H9 (cell line): ENCODE results near the gene GALNT7. TPM values are rescaled to one million over a fixed set of nuclear protein-coding genes. Genes with fewer than 3 reads are reported as not detected.

Source experiments
- DNase-seq: peaks from one replicate; pipeline ENCODE4 v3.0.0-alpha.2; 2017
- H2AFZ ChIP-seq: one replicate; pipeline ENCODE4 v1.6.1; 2013; ENCODE audit warnings: mild to moderate bottlenecking, low read length, control low read depth, moderate library complexity
- H2AK5ac ChIP-seq: 2 replicates; pipeline ENCODE4 v1.6.1; 2013; ENCODE audit warnings: low read length, control low read depth, mixed read lengths; ENCODE audit not compliant: insufficient read length
- H2BK120ac ChIP-seq: one replicate; pipeline ENCODE4 v1.6.1; 2013; ENCODE audit warnings: low read depth, mild to moderate bottlenecking, low read length, control low read depth, inconsistent platforms; ENCODE audit not compliant: poor library complexity, severe bottlenecking
- H2BK12ac ChIP-seq: 2 replicates; pipeline ENCODE4 v1.6.1; 2013; ENCODE audit warnings: low read length, control low read depth, mixed read lengths, low read depth; ENCODE audit not compliant: insufficient read length
- H2BK15ac ChIP-seq: 2 replicates; pipeline ENCODE4 v1.6.1; 2013; ENCODE audit warnings: low read depth, low read length, control low read depth
- H2BK20ac ChIP-seq: one replicate; pipeline ENCODE4 v1.6.1; 2013; ENCODE audit warnings: low read depth, mild to moderate bottlenecking, low read length, control low read depth, inconsistent platforms; ENCODE audit not compliant: poor library complexity, severe bottlenecking
- H2BK5ac ChIP-seq: 2 replicates; pipeline ENCODE4 v1.6.1; 2013; ENCODE audit warnings: low read length, control low read depth, mixed read lengths; ENCODE audit not compliant: insufficient read length
- H3K14ac ChIP-seq: 2 replicates; pipeline ENCODE4 v1.6.1; 2013; ENCODE audit warnings: low read length, control low read depth; ENCODE audit not compliant: insufficient read depth
- H3K18ac ChIP-seq: 2 replicates; pipeline ENCODE4 v1.6.1; 2013; ENCODE audit warnings: low read depth, mild to moderate bottlenecking, mixed read lengths, low read length, control low read depth; ENCODE audit not compliant: insufficient read length
- H3K23ac ChIP-seq: 2 replicates; pipeline ENCODE4 v1.6.1; 2013; ENCODE audit warnings: low read length, control low read depth, mixed read lengths, low read depth; ENCODE audit not compliant: insufficient read length
- H3K23me2 ChIP-seq: 2 replicates; pipeline ENCODE4 v1.6.1; 2013; ENCODE audit warnings: low read depth, mild to moderate bottlenecking, mixed read lengths, low read length, control low read depth; ENCODE audit not compliant: insufficient read length, poor library complexity, severe bottlenecking
- H3K27ac ChIP-seq: 2 replicates; pipeline ENCODE4 v1.5.1; 2013; ENCODE audit warnings: low read length, control low read depth, mixed read lengths, low read depth; ENCODE audit not compliant: insufficient read length
- H3K27me3 ChIP-seq: 2 replicates; pipeline ENCODE4 v1.6.1; 2013; ENCODE audit warnings: low read length, control low read depth, inconsistent platforms; ENCODE audit not compliant: insufficient read depth
- H3K4ac ChIP-seq: 2 replicates; pipeline ENCODE4 v1.6.1; 2013; ENCODE audit warnings: low read depth, mild to moderate bottlenecking, control low read depth, inconsistent platforms, low read length, moderate library complexity
- H3K4me1 ChIP-seq: 2 replicates; pipeline ENCODE4 v1.6.1; 2013; ENCODE audit warnings: low read length, control low read depth, inconsistent platforms; ENCODE audit not compliant: insufficient read depth
- H3K4me2 ChIP-seq: 2 replicates; pipeline ENCODE4 v1.6.1; 2013; ENCODE audit warnings: low read length, control low read depth, mixed read lengths; ENCODE audit not compliant: insufficient read length, insufficient read depth
- H3K56ac ChIP-seq: 2 replicates; pipeline ENCODE4 v1.6.1; 2013; ENCODE audit warnings: low read depth, mild to moderate bottlenecking, mixed read lengths, low read length, control low read depth; ENCODE audit not compliant: insufficient read length
- H3K79me1 ChIP-seq: 2 replicates; pipeline ENCODE4 v1.6.1; 2013; ENCODE audit warnings: low read depth, mild to moderate bottlenecking, moderate library complexity, low read length, control low read depth, inconsistent platforms; ENCODE audit not compliant: insufficient read depth, poor library complexity, severe bottlenecking
- H3K79me2 ChIP-seq: 2 replicates; pipeline ENCODE4 v1.6.1; 2013; ENCODE audit warnings: low read length, control low read depth, inconsistent platforms; ENCODE audit not compliant: insufficient read depth
- H3K9ac ChIP-seq: 2 replicates; pipeline ENCODE4 v1.6.1; 2013; ENCODE audit warnings: low read length, control low read depth, mixed read lengths; ENCODE audit not compliant: insufficient read length; ENCODE audit errors: extremely low read depth
- H3K9me3 ChIP-seq: one replicate; pipeline ENCODE4 v1.6.1; 2013; ENCODE audit warnings: low read depth, low read length, inconsistent platforms; ENCODE audit not compliant: control insufficient read depth
- H3T11ph ChIP-seq: one replicate; pipeline ENCODE4 v1.6.1; 2013; ENCODE audit warnings: mild to moderate bottlenecking, low read length, control low read depth, inconsistent platforms
- H4K20me1 ChIP-seq: one replicate; pipeline ENCODE4 v1.6.1; 2013; ENCODE audit not compliant: control insufficient read depth, insufficient read length, insufficient read depth
- H4K5ac ChIP-seq: 2 replicates; pipeline ENCODE4 v1.6.1; 2013; ENCODE audit warnings: low read depth, mild to moderate bottlenecking, mixed read lengths, low read length, control low read depth; ENCODE audit not compliant: insufficient read length
- H4K8ac ChIP-seq: replicated peaks from 2 replicates; pipeline ENCODE4 v1.6.1; 2013; ENCODE audit warnings: low read length, control low read depth, mixed read lengths, low read depth; ENCODE audit not compliant: insufficient read length
- H4K91ac ChIP-seq: 2 replicates; pipeline ENCODE4 v1.6.1; 2013; ENCODE audit warnings: low read depth, mild to moderate bottlenecking, moderate library complexity, mixed read lengths, low read length, control low read depth; ENCODE audit not compliant: insufficient read length
- H3K27ac Mint-ChIP-seq, 3 experiments: 2 replicates in 2 of 3; 3 replicates in 1 of 3; pipeline ENCODE4 v1.8.0; 2020 to 2021; ENCODE audit warnings: mixed read lengths in 3 of 3, mild to moderate bottlenecking in 1 of 3, moderate library complexity in 1 of 3
- H3K27me3 Mint-ChIP-seq: 2 replicates; pipeline ENCODE4 v1.8.0; 2021; ENCODE audit warnings: low read depth, mild to moderate bottlenecking, moderate library complexity, mixed read lengths
- H3K36me3 Mint-ChIP-seq, 3 experiments: 2 replicates in 2 of 3; 3 replicates in 1 of 3; pipeline ENCODE4 v1.8.0; 2020 to 2021; ENCODE audit warnings: low read depth in 3 of 3, mixed read lengths in 3 of 3; ENCODE audit not compliant: insufficient read depth in 1 of 3
- H3K4me1 Mint-ChIP-seq, 2 experiments: 2 replicates each; pipeline ENCODE4 v1.8.0; 2020; ENCODE audit warnings: mixed read lengths in 2 of 2
- H3K4me3 Mint-ChIP-seq, 2 experiments: 2 replicates in 1 of 2; 3 replicates in 1 of 2; pipeline ENCODE4 v1.8.0; 2020 to 2021; ENCODE audit warnings: mild to moderate bottlenecking in 2 of 2, mixed read lengths in 2 of 2, moderate library complexity in 1 of 2
- H3K9me3 Mint-ChIP-seq, 2 experiments: 2 replicates in 1 of 2; 3 replicates in 1 of 2; pipeline ENCODE4 v1.8.0; 2020; ENCODE audit warnings: mild to moderate bottlenecking in 2 of 2, mixed read lengths in 2 of 2, moderate library complexity in 1 of 2
- CTCF ChIP-seq: fragments of 200-600 bp; sonication (generic); conservative IDR thresholded peaks from 3 replicates; pipeline ENCODE4 v1.8.0; 2021; ENCODE audit warnings: antibody characterized with exemption, mild to moderate bottlenecking
- WGBS: extraction: QIAGEN DNeasy Blood & Tissue Kit; methylation state at CpG from one replicate; pipeline ENCODE4 v1.1.7; 2013; ENCODE audit warnings: missing lambda C conversion rate, low lambda C conversion rate, mixed read lengths; ENCODE audit not compliant: insufficient read length; ENCODE audit errors: extremely low coverage; 5-methylcytosine and 5-hydroxymethylcytosine counted together
- total RNA-seq: library from RNA; stranded (reverse); gene quantifications from 2 replicates; pipeline ENCODE4 v1.2.1, GENCODE V29; 2021

Gene GALNT7
- total RNA-seq, 1 experiment from 2014 or later, result 57.3 TPM

GRCh38 chr4:173367946-173368345 lies 199.3 kb downstream of the GALNT7 start:
- no peak overlapping the region for H3K23ac ChIP-seq
- H3T11ph ChIP-seq, result no peak overlapping the region
- H3K18ac ChIP-seq, result no peak overlapping the region
- Mint-ChIP-seq H3K9me3 (no peaks in the 10 kb centered on the region), H3K36me3 (peaks cover 0 to 2% (median under 1%) of the 10 kb centered on the region in 3 experiments; a peak in 1 of 7 replicates), H3K27ac (peak overlapping the region in 1 of 3 experiments; percentile 28; a peak in 1 of 7 replicates), H3K4me1 (peaks cover 13 to 16% of the 10 kb centered on the region in 2 experiments; a peak in 3 of 4 replicates), H3K27me3 (no peaks in the 10 kb centered on the region), H3K4me3 (0 out of 5 replicates have a peak overlapping the region, but pooled peaks of 1 of the 2 experiments have one; percentile 36)
- H3K9me3 ChIP-seq, result no peaks in the 10 kb centered on the region
- H2AK5ac ChIP-seq, result no peak overlapping the region
- H3K79me1 ChIP-seq, result no peaks in the 10 kb centered on the region
- no peak overlapping the region for H3K9ac ChIP-seq
- no peak overlapping the region for H3K27ac ChIP-seq
- 100% methylated on average over 1 of the region's 4 CpGs for WGBS
- no peaks in the 10 kb centered on the region for H4K20me1 ChIP-seq
- no peak overlapping the region for H4K91ac ChIP-seq
- no peak overlapping the region for H2BK15ac ChIP-seq
- no peak overlapping the region for H4K5ac ChIP-seq
- H2BK12ac ChIP-seq, result no peak overlapping the region
- peaks cover 5% of the 10 kb centered on the region for H3K23me2 ChIP-seq
- H2AFZ ChIP-seq, result no peak overlapping the region
- no peak overlapping the region for H3K56ac ChIP-seq
- no peak overlapping the region for H3K4ac ChIP-seq
- no peak overlapping the region for H3K14ac ChIP-seq
- H3K79me2 ChIP-seq, result no peaks in the 10 kb centered on the region
- no peak for DNase-seq
- H3K27me3 ChIP-seq, result no peaks in the 10 kb centered on the region
- no peak overlapping the region for H4K8ac ChIP-seq
- H3K4me1 ChIP-seq, result no peaks in the 10 kb centered on the region
- H2BK5ac ChIP-seq, result no peak overlapping the region
- H3K4me2 ChIP-seq, result no peak overlapping the region
- no peak for TF ChIP-seq CTCF
- no peak overlapping the region for H2BK20ac ChIP-seq
- H2BK120ac ChIP-seq, result no peak overlapping the region
